CD4-positive, CD25-positive, alpha-beta regulatory T cell (primary cell): ENCODE results near the gene TIAM1. TPM values are rescaled to one million over a fixed set of nuclear protein-coding genes. Genes with fewer than 3 reads are reported as not detected.

Experiments
- ATAC-seq, 2 donors: fragments of 150-1000 bp; cut with Tn5 transposase; one replicate each; pipeline ENCODE4 v1.10.0; 2021; ENCODE audit warnings: low read depth in 2 of 2, moderate number of reproducible peaks in 2 of 2, moderate library complexity in 1 of 2
- DNase-seq, 3 donors: peaks; one replicate each; pipeline versions ENCODE4 v3.0.0 to v3.0.0-alpha.2; 2012 to 2022; ENCODE audit warnings: mixed read lengths in 1 of 3
- H3K27ac ChIP-seq: one replicate; pipeline ENCODE4 v1.7.0; 2013; ENCODE audit warnings: mild to moderate bottlenecking, low read length; ENCODE audit not compliant: insufficient read depth, poor library complexity, severe bottlenecking
- H3K27me3 ChIP-seq: one replicate; pipeline ENCODE4 v1.7.0; 2013; ENCODE audit warnings: low read length; ENCODE audit not compliant: control insufficient read depth, insufficient read depth
- H3K36me3 ChIP-seq: one replicate; pipeline ENCODE4 v1.7.0; 2013; ENCODE audit warnings: mild to moderate bottlenecking, low read length, moderate library complexity; ENCODE audit not compliant: control insufficient read depth, insufficient read depth
- H3K4me1 ChIP-seq: 2 replicates; pipeline ENCODE4 v1.7.0; 2013; ENCODE audit warnings: mild to moderate bottlenecking, low read length; ENCODE audit not compliant: insufficient read depth, control insufficient read depth, poor library complexity, severe bottlenecking
- H3K4me3 ChIP-seq: one replicate; pipeline ENCODE4 v1.7.0; 2013; ENCODE audit warnings: low read depth, mild to moderate bottlenecking, low read length, moderate library complexity
- H3K9me3 ChIP-seq, 2 experiments: 1 replicate in 1 of 2; 2 replicates in 1 of 2; pipeline ENCODE4 v1.7.0; 2013; ENCODE audit warnings: low read length in 2 of 2, mild to moderate bottlenecking in 1 of 2, moderate library complexity in 1 of 2; ENCODE audit not compliant: control insufficient read depth in 2 of 2
- H3K27ac Mint-ChIP-seq, 3 donors: one replicate each; pipeline ENCODE4 v1.8.0; 2020 to 2022; ENCODE audit warnings: mild to moderate bottlenecking in 3 of 3, mixed read lengths in 3 of 3, moderate library complexity in 2 of 3
- H3K27me3 Mint-ChIP-seq: one replicate; pipeline ENCODE4 v1.8.0; 2022; ENCODE audit warnings: mild to moderate bottlenecking, mixed read lengths
- H3K36me3 Mint-ChIP-seq: one replicate; pipeline ENCODE4 v1.8.0; 2020; ENCODE audit warnings: mixed read lengths
- H3K4me1 Mint-ChIP-seq, 4 donors: one replicate each; pipeline ENCODE4 v1.8.0; 2020 to 2022; ENCODE audit warnings: mixed read lengths in 4 of 4, mild to moderate bottlenecking in 1 of 4
- H3K4me3 Mint-ChIP-seq, 4 donors: one replicate each; pipeline ENCODE4 v1.8.0; 2020 to 2022; ENCODE audit warnings: mild to moderate bottlenecking in 4 of 4, mixed read lengths in 4 of 4, moderate library complexity in 3 of 4
- H3K9me3 Mint-ChIP-seq, 7 donors: one replicate each; pipeline ENCODE4 v1.8.0; 2020 to 2022; ENCODE audit warnings: mixed read lengths in 7 of 7, mild to moderate bottlenecking in 3 of 7, moderate library complexity in 2 of 7
- polyA plus RNA-seq, 4 donors: library from polyadenylated mRNA; unstranded; fragments of 300-500 nt; fragmentation: Illumina TruSeq; gene quantifications; one replicate each; pipeline ENCODE4 v1.2.3, GENCODE V29; 2021
- total RNA-seq: library from RNA; stranded (reverse); gene quantifications from one replicate; pipeline ENCODE4 v1.2.3, GENCODE V29; 2022

The TIAM1 gene
- total and polyA plus RNA-seq, 5 donors from 2014 or later = 31.1 to 142 (median 35.2) TPM

DNA sequence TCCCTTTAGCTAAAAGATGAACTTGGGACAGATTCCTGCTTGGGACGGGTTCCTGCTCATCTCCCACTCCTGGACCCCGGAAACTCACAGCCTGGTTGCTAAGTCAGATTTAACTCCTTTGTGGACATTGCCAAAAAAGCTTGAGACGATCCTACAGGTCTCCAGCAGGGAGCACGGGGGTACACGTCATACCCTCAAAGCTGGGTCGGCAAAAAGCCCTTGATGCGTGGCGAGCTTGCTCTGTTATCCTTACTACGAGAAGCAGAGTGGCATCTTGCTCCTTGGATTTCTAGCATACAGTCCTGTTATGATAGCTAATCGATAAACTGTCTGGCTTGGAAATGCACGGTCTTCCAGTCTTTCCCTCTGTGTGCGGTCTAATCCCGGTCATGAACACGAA is 244.9 kb downstream of the TIAM1 start:
- peaks cover 0 to 6% (median 4%) of the 10 kb centered on the region in 7 donors for H3K9me3 Mint-ChIP-seq
- peaks cover 8% of the 10 kb centered on the region for H3K36me3 Mint-ChIP-seq
- Histone ChIP-seq H3K27me3 (no peaks in the 10 kb centered on the region), H3K4me1 (peaks cover 29% of the 10 kb centered on the region), H3K9me3 (peaks cover 4 to 10% of the 10 kb centered on the region in 2 experiments), H3K4me3 (no peak overlapping the region), H3K36me3 (no peaks in the 10 kb centered on the region), H3K27ac (no peak overlapping the region)
- H3K27me3 Mint-ChIP-seq = peaks cover 7% of the 10 kb centered on the region
- peaks cover 12 to 43% (median 22%) of the 10 kb centered on the region in 4 donors for H3K4me1 Mint-ChIP-seq
- H3K27ac Mint-ChIP-seq = peak overlapping the region in 2 of 3 donors; percentile 67 to 78
- H3K4me3 Mint-ChIP-seq = no peak overlapping the region
- ATAC-seq = no peak
- no peak for DNase-seq

DNA sequence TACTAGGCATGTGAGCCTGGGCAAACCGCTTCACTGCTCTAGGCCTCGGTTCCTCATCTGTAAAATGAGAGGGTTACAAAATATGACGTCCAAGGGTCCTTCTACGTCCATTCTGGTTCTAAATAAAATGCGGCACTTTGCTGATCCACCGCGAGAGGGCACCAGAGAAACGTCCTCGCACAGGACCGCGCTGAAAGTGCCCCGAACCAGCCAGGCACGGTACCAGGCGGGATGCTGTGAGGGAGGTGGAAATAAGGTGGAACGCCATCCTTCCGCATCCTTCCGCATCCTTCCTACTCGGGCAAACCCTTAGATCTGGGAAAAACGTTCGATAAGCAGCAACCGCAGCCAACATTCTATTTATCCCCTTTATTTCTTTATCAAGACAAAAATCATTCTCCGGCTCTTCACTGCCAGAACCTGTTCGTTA is 245.5 kb downstream of the TIAM1 start:
- H3K27ac Mint-ChIP-seq = peak overlapping the region in 1 of 3 donors; percentile 78
- peaks cover 8% of the 10 kb centered on the region for H3K36me3 Mint-ChIP-seq

DNA sequence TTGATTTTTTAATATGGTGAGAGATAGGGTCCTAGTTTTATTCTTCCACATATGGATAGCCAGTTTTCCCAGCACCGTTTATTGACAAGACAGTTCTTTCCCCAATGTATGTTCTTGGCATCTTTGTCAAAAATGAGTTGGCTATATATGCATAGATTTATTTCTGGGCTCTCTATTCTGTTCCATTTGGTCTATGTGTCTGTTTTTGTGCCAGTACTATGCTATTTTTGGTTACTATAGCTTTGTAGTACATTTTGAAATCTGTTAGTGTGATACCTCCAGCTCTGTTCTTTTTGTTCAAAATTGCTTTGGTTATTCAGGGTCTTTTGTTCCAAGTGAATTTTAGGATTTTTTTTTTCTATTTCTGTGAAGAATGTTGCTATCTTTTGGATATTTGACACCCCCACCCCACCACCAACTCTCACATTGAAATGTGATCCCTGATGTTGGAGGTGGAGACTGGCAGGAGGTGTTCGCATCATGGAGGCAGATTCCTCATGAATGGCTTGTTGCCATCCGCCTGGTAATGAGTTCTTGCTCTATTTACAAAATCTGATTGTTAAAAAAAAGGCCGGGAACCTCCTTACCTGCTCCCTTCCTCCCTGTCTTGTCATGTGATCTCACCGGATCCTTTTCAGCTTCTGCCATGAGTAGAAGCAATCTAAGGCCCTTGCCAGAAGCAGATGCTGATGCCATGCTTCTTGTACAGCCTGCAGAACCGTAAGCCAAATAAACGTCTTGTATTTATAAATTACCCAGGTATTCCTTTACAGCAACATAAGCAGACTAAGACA is 251.0 kb downstream of the TIAM1 start:
- Histone ChIP-seq H3K27ac (no peak overlapping the region), H3K36me3 (no peaks in the 10 kb centered on the region), H3K4me3 (no peak overlapping the region), H3K9me3 (peaks cover 4 to 10% of the 10 kb centered on the region in 2 experiments), H3K27me3 (peaks cover 4% of the 10 kb centered on the region), H3K4me1 (no peaks in the 10 kb centered on the region)
- Mint-ChIP-seq H3K27ac (no peak overlapping the region), H3K4me3 (no peak overlapping the region), H3K36me3 (peaks cover 8% of the 10 kb centered on the region), H3K27me3 (peaks cover 39% of the 10 kb centered on the region), H3K9me3 (peaks cover 0 to 6% (median 5%) of the 10 kb centered on the region in 7 donors), H3K4me1 (peaks cover 0 to under 1% (median 0%) of the 10 kb centered on the region in 4 donors)
- DNase-seq (no peak), ATAC-seq (no peak)

More for the DNA sequence above, 245.5 kb downstream of the TIAM1 start:
- Mint-ChIP-seq H3K4me1 (peaks cover 12 to 37% (median 17%) of the 10 kb centered on the region in 4 donors), H3K27me3 (peaks cover 12% of the 10 kb centered on the region), H3K4me3 (peak overlapping the region in 1 of 4 donors; percentile 8), H3K9me3 (peaks cover 0 to 6% (median 4%) of the 10 kb centered on the region in 7 donors)
- peak; percentile 62 to 78 (median 71) for DNase-seq
- ATAC-seq = peak; percentile 71 to 78
- H3K4me3 ChIP-seq = no peak overlapping the region
- no peaks in the 10 kb centered on the region for H3K36me3 ChIP-seq
- peaks cover 25% of the 10 kb centered on the region for H3K4me1 ChIP-seq
- no peaks in the 10 kb centered on the region for H3K27me3 ChIP-seq
- peaks cover 4 to 10% of the 10 kb centered on the region in 2 experiments for H3K9me3 ChIP-seq
- H3K27ac ChIP-seq = no peak overlapping the region

DNA sequence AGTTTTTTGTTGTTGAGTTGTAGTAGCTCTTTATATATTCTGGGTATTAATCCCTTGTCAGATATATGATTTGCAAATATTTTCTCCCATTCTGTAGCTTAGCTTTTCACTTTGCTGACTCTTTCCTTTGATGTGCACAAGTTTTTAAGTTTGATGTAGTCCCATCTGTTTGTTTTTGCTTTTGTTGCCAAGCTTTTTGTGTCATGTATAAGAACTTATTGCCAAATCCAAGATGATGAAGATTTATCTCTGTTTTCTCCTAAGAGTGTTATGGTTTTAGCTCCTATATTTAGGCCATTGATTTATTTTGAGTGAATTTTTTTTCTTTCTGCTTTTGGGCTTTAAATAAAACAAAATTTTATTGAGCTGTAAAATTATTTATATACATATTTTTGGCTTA is 253.7 kb downstream of the TIAM1 start:
- H3K27me3 ChIP-seq = peaks cover 4% of the 10 kb centered on the region
- no peak for ATAC-seq
- Mint-ChIP-seq H3K4me3 (no peak overlapping the region), H3K27me3 (peaks cover 44% of the 10 kb centered on the region), H3K36me3 (peaks cover 8% of the 10 kb centered on the region), H3K9me3 (peaks cover 0 to 6% (median 5%) of the 10 kb centered on the region in 7 donors), H3K27ac (no peak overlapping the region), H3K4me1 (peaks cover 0 to 5% (median 4%) of the 10 kb centered on the region in 4 donors)
- no peaks in the 10 kb centered on the region for H3K36me3 ChIP-seq
- no peak for DNase-seq
- peaks cover 4 to 7% of the 10 kb centered on the region in 2 experiments for H3K9me3 ChIP-seq
- H3K27ac ChIP-seq = no peak overlapping the region
- H3K4me3 ChIP-seq = no peak overlapping the region
- no peaks in the 10 kb centered on the region for H3K4me1 ChIP-seq

DNA sequence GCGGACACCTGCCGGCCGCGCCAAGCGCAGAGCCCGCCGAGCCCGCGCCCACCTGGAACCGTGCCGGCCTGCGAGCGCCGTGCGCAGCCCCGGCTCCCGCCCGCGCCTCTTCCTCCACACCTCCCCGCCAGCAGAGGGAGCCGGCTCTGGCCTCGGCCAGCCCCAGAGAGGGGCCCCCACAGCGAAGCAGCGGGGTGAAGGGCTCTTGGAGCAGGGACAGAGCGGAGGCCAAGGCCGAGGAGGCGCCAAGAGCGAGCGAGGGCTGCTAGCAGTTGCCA is 255.6 kb downstream of the TIAM1 start:
- no peak for ATAC-seq
- H3K36me3 Mint-ChIP-seq = no peaks in the 10 kb centered on the region

DNA sequence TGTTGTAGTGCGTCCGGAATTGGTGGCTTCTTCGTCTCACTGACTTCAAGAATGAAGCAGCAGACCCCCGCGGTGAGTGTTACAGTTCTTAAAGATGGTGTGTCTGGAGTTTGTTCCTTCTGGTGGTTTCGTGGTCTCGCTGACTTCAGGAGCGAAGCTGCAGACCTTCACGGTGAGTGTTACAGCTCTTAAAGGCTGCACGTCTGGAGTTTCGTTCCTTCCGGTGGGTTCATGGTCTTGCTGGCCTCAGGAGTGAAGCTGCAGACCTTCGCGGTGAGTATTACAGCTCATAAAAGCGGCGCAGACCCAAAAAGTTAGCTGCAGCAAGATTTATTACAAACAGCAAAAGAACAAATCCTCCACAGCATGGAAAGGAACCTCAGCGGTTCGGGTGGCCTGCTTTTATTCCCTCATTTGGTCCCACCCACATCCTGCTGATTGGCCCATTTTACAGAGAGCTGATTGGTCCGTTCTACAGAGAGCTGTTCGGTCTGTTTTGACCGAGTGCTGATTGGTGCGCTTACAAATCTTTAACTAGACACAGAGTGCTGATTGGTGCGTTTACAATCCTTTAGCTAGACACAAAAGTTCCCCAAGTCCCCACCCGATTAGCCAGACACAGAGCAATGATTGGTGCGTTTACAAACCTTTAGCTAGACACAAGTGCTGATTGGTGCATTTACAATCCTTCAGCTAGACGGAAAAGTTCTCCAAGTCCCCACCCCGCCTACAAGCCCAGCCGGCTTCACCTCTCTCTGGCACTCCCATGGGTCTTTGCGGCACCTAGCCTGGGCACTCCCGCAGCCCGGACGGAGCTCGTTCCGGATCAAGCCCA is 256.2 kb downstream of the TIAM1 start:
- Mint-ChIP-seq H3K36me3 (no peaks in the 10 kb centered on the region), H3K4me1 (peaks cover 0 to 5% (median 4%) of the 10 kb centered on the region in 4 donors), H3K27me3 (peaks cover 29% of the 10 kb centered on the region), H3K27ac (no peak overlapping the region), H3K9me3 (peaks cover 0 to 1% (median 0%) of the 10 kb centered on the region in 7 donors), H3K4me3 (no peak overlapping the region)
- H3K4me3 ChIP-seq = no peak overlapping the region
- no peaks in the 10 kb centered on the region for H3K9me3 ChIP-seq
- H3K27ac ChIP-seq = no peak overlapping the region
- DNase-seq (no peak), ATAC-seq (no peak)
- H3K36me3 ChIP-seq = no peaks in the 10 kb centered on the region
- no peaks in the 10 kb centered on the region for H3K4me1 ChIP-seq
- H3K27me3 ChIP-seq = peaks cover 4% of the 10 kb centered on the region

More for the DNA sequence above, 255.6 kb downstream of the TIAM1 start:
- H3K9me3 ChIP-seq = no peaks in the 10 kb centered on the region
- Mint-ChIP-seq H3K9me3 (peaks cover 0 to 1% (median 0%) of the 10 kb centered on the region in 7 donors), H3K27ac (no peak overlapping the region), H3K27me3 (peaks cover 32% of the 10 kb centered on the region), H3K4me3 (no peak overlapping the region), H3K4me1 (peaks cover 0 to 5% (median 4%) of the 10 kb centered on the region in 4 donors)
- no peak overlapping the region for H3K4me3 ChIP-seq
- no peaks in the 10 kb centered on the region for H3K4me1 ChIP-seq
- DNase-seq = no peak
- H3K27me3 ChIP-seq = peaks cover 4% of the 10 kb centered on the region
- H3K27ac ChIP-seq = no peak overlapping the region
- no peaks in the 10 kb centered on the region for H3K36me3 ChIP-seq

DNA sequence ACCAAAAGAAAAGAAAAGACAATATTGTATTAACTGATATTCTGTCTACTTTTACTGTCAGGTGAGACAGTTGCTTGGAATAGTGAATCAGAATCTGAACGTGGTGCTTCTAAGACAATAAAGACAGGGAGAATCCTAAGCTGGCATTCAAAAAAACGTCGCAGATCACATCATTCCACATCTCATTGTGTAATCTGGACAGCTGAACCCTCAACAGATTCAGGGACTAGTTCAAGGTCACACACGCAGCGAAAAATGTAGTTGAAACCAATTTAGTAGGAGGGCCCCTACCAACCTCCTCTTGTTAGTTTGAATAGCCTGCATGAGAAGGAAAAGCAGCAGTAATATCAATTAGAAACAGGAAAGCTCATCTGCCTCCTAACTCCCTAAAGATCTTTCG is 259.4 kb downstream of the TIAM1 start:
- Mint-ChIP-seq H3K9me3 (no peaks in the 10 kb centered on the region), H3K27ac (no peak overlapping the region), H3K36me3 (no peaks in the 10 kb centered on the region), H3K4me3 (no peak overlapping the region), H3K4me1 (peaks cover 0 to 5% (median 4%) of the 10 kb centered on the region in 4 donors), H3K27me3 (peaks cover 14% of the 10 kb centered on the region)
- DNase-seq (no peak), ATAC-seq (no peak)
- H3K36me3 ChIP-seq = no peaks in the 10 kb centered on the region
- no peak overlapping the region for H3K27ac ChIP-seq
- H3K9me3 ChIP-seq = no peaks in the 10 kb centered on the region
- no peak overlapping the region for H3K4me3 ChIP-seq
- H3K27me3 ChIP-seq = no peaks in the 10 kb centered on the region
- H3K4me1 ChIP-seq = no peaks in the 10 kb centered on the region
